ENCODE measurements around the gene ATP11A. TPM values are rescaled to one million over a fixed set of nuclear protein-coding genes. Genes with fewer than 3 reads are reported as not detected.
A peak's percentile ranks its signal among the peaks of the same experiment; 100 is the strongest.

ATP11A gene
- total RNA-seq, 1 donor from 2014 or later, result 114 TPM

GRCh38 chr13:112696001-112696868 lies 6.4 kb downstream of the ATP11A start:
- peaks cover 45% of the 10 kb centered on the region for H3K4me1 Mint-ChIP-seq
- no peak for DNase-seq (ENCODE audit: low spot score in 2 of 2, unreplicated experiment in 2 of 2)
- H3K9me3 Mint-ChIP-seq, result no peaks in the 10 kb centered on the region
- H3K36me3 Mint-ChIP-seq, result peaks cover 5% of the 10 kb centered on the region
- no peak for TF ChIP-seq CTCF (IDR thresholded peaks at IDR 0.05; ENCODE audit: unreplicated experiment)
- H3K4me3 Mint-ChIP-seq, result no peak overlapping the region
- no peaks in the 10 kb centered on the region for H3K27me3 Mint-ChIP-seq (ENCODE audit: low read depth)
- H3K27ac Mint-ChIP-seq, result no peak overlapping the region

GRCh38 chr13:112696869-112697465 lies 7.1 kb downstream of the ATP11A start:
- Mint-ChIP-seq H3K27ac (no peak overlapping the region), H3K27me3 (ENCODE audit: low read depth) (no peaks in the 10 kb centered on the region), H3K36me3 (peaks cover 5% of the 10 kb centered on the region), H3K4me3 (no peak overlapping the region), H3K9me3 (no peaks in the 10 kb centered on the region), H3K4me1 (peaks cover 37% of the 10 kb centered on the region)
- no peak for DNase-seq (ENCODE audit: low spot score in 2 of 2, unreplicated experiment in 2 of 2)
- TF ChIP-seq CTCF (IDR thresholded peaks at IDR 0.05; ENCODE audit: unreplicated experiment), result no peak

GRCh38 chr13:112697756-112698655 lies 8.2 kb downstream of the ATP11A start:
- Mint-ChIP-seq H3K27ac (peak overlapping the region; percentile 56), H3K4me1 (peaks cover 34% of the 10 kb centered on the region), H3K9me3 (no peaks in the 10 kb centered on the region), H3K36me3 (peaks cover 5% of the 10 kb centered on the region), H3K4me3 (no peak overlapping the region), H3K27me3 (ENCODE audit: low read depth) (no peaks in the 10 kb centered on the region)
- no peak for TF ChIP-seq CTCF (IDR thresholded peaks at IDR 0.05; ENCODE audit: unreplicated experiment)
- no peak for DNase-seq (ENCODE audit: low spot score in 2 of 2, unreplicated experiment in 2 of 2)

- no peak for TF ChIP-seq CTCF (IDR thresholded peaks at IDR 0.05; ENCODE audit: unreplicated experiment)
- Mint-ChIP-seq H3K27me3 (ENCODE audit: low read depth) (no peaks in the 10 kb centered on the region), H3K27ac (peak overlapping the region; percentile 52), H3K4me1 (peaks cover 37% of the 10 kb centered on the region), H3K4me3 (no peak overlapping the region), H3K36me3 (peaks cover 5% of the 10 kb centered on the region), H3K9me3 (no peaks in the 10 kb centered on the region)
- DNase-seq (ENCODE audit: low spot score in 2 of 2, unreplicated experiment in 2 of 2), result no peak
These were observed 9.6 kb downstream of the ATP11A start for GRCh38 chr13:112699322-112699918.
